ENCODE measurements around the gene C2CD5.
"Not testable (repeated sequence)": the region's sequence is repeated elsewhere in the genome, so short reads cannot be mapped to it uniquely, and the experiment has no call there.

C2CD5 gene

GRCh38 chr12:22535038-22535437, 9.3 kb downstream of the C2CD5 start:
- DNase-seq, result no peak

DNA sequence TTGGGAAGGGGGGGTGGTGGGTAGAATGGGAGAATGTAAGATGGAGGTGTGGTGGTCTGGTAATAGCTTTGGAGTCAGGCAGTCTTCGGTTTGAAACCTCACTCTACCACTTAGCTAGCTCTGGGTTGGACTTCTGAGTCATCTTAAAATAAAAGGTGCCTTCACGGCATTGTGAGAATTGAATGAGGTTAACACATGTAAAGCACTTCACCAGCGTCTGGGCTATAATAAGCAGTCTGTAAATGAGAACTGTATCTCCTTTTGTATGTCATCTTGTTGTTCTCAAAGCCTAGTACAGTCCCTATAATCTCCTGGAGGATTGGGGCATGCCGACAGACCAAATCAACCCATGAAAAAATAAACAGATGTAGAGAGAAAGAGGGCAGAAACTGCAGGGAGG, 11.2 kb downstream of the C2CD5 start:
- no peak for DNase-seq

DNA sequence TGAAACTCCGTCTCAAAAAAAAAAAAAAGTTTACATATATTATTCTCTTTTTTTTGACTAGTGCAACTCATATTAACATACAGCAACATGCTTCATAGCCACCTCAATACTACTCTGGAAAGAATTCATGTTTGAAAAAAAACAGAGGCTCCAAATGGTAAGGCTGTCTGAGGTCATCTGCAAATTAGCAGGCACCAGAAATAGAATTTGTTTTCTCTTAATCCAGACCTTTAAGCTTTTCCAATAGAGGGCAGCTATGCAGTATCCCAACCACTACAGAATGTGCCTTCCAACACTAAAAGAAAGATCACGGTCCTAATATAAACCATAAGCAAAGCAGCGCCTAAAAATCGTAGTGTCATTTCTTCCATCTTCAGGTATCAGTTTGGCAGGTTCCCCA, 12.0 kb downstream of the C2CD5 start:
- no peak for DNase-seq

DNA sequence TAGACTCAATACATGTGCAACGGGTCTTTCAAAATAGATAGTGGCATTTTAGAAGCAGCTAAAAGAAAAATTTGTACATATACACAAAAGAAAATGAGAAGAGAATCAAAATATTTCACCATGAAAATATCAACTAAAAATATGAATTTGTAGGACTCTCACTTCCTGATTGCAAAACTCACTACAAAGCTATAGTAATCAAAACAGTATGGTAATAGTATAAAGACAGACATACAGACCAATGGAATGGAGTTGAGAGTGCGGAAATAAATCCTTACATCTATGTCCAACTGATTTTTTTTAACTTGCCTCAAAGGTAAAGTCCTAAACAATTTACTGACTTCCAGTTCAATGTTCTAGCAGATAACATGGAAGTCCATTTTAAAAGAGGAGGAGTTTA, 13.1 kb downstream of the C2CD5 start:
- no peak for DNase-seq

DNA sequence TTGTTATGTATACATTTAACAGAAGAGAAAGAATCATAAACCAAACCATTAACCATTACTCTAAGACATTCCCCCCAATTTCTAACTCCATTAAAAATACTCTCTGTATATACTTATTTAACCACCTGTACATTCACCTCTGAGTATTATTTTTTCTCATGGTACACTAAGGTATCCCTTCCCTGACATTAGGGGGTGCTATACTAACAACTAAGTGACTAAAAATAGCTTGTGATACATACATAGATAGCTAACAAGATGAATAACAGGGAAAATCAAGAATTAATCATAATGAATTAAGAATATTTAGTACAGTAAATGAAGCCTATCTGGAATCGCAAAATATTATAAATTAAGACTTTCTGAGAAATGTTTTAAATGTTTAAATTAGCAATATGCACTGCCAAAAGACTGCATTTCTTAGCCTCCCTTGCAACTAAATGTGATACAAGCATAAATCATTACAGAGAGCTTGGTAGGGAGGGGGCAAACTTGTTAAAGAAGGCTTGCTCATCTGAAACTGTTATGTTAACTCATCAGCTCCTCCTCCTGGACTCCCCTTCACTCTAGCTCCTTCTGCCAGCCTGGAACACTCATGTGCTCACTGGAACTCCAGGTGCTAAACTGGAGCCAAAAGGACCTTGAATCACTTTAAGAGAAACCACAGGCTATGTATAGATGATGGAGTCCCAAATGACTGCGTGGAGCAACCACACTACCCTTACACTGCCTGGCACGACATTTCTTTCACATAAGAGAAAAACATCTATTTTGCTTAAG, 14.9 kb downstream of the C2CD5 start:
- DNase-seq, result no peak

DNA sequence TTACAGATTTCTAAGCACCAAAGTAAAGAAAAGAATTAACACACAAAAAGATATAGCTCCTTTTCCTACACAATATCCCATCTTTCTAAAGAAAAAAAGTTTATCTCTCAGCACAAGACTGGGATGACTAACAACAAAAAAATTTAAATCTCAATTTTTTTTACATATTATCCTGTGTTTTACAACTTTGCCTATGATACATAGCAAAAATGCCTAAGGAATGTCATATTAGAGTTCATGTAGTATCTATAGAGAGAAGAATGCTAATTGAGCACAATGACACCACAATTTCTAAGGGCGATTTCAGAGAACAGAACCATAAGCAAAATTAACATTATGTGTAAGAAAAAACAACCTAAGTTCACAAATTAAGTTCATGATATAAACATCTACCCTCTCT, 16.3 kb downstream of the C2CD5 start:
- DNase-seq, result no peak

GRCh38 chr12:22526836-22527235, 17.5 kb downstream of the C2CD5 start:
- DNase-seq, result no peak

GRCh38 chr12:22525426-22525825, 18.9 kb downstream of the C2CD5 start:
- no peak for DNase-seq

GRCh38 chr12:22518998-22519397, 25.3 kb downstream of the C2CD5 start:
- no peak for DNase-seq

GRCh38 chr12:22518060-22518719, 26.2 kb downstream of the C2CD5 start:
- no peak for DNase-seq

GRCh38 chr12:22514875-22515274, 29.5 kb downstream of the C2CD5 start:
- no peak for DNase-seq

GRCh38 chr12:22505826-22506225, 38.5 kb downstream of the C2CD5 start:
- no peak for DNase-seq

DNA sequence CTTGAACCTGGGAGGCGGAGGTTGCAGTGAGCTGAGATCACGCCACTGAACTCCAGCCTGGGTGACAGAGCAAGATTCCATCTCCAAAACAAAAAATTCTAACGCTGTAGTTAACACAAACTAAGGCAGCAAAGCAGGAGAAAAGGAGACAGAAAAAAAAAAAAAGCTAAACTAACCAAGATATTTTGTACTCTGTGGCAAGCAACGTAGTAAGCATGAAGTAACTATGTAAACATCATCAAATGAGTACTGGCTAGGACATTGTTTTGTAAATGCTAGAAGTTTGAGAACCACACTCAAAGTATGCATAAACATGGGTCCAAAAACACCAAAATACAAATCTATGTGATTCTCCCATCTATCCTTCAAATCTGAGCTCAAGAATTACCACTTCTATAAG, 44.2 kb downstream of the C2CD5 start:
- DNase-seq, result no peak

DNA sequence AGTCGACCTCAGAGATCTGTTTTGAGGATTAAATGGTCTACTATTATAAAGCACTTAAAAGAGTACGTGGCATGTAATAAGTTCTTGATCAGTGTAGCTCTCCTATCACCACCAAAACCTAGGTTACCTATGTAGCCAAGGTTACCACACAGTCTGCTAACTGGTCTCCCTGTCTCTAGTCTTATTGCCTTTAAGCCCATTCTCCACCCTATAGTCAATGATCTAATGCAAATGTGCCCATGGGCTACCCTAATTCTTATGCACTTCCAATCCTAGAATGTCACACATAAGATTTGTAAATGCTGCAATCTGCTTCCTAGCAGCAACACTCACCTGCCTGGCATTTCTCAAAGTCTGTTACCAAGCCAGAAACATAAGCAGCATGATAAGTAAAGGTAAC, 44.9 kb downstream of the C2CD5 start:
- no peak for DNase-seq

DNA sequence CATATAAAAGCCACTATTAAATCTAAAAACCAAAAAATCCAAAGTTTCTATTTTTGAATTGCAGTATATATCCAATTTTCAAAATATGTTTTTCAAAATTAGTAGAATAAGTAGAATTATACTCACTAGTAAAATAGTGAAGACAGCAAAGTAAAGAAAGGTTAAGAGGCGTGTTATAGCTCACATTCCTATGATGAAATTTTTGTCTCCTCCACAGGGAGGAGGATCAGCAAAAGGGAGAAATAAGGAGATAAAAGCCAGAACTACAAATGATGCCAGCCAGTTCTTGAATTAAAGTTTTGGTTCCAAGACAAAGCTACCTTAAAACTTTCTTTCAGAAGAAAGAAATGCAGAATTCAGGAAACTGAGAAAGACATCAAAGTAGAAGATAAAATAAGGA, 50.0 kb downstream of the C2CD5 start:
- no peak for DNase-seq

- DNase-seq, result no peak
Observed at GRCh38 chr12:22491034-22491433, 53.3 kb downstream of the C2CD5 start.

GRCh38 chr12:22488478-22488877, 55.9 kb downstream of the C2CD5 start:
- DNase-seq, result no peak

GRCh38 chr12:22487683-22488082, 56.7 kb downstream of the C2CD5 start:
- DNase-seq, result not testable (repeated sequence)

DNA sequence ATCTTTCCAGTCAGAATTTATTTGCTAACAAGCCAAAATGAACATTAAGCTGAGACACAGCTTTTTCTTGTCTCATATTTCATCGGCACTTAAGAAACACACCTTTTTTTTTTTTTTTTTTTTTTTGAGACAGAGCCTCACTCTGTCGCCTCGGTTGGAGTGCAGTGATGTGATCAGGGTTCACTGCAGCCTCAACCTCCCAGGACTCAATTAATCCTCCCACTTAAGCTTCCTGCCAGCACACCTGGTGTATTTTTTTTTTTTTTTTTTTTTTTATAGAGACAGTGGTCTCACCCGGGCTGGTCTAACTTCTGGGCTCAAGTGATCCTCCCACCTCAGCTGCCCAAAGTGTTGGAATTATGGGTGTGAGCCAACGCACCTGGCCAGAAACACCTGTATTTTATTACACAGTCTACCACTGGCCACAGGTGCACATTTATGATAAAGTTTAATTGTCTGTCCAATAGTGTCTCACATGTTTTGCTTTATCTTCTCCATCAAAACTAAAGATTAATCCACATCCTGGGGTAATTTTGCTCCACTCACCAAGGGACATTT, 62.7 kb downstream of the C2CD5 start:
- no peak for DNase-seq

DNA sequence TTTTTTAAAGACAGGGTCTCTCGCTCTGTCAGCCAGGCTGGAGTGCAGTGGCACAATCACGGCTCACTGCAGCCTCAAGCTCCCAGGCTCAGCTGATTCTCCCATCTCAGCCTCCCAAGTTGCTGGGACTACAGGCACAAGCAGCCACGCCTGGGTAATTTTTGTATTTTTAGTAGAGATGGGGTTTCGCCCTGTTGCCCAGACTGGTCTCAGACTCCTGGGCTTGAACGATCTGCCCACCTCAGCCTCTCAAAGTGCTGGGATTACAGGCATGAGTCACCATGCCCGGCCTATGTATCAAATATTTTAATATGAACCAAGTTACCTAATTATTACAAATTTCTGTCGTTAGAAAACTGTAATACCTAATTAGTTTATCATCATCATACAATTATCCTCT, 63.5 kb downstream of the C2CD5 start:
- not testable (repeated sequence) for DNase-seq

DNA sequence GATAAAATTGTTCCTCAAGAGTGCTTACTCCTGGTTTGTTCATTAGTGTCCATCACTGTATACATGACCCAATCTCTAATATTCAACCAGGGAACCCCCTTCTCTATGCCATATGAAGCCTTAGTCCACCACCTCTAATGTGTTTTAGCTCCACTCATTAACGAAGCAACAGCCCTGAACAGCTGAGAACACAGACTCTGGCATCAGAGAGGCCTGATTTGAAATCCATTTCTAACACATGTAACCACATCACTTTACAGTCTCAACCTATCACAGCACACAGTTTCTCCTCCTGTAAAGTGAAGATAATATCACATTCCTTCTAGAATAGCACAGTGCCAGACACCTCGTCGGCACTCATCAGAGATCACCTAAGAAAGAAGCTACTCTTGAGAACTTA, 64.3 kb downstream of the C2CD5 start:
- DNase-seq, result no peak

DNA sequence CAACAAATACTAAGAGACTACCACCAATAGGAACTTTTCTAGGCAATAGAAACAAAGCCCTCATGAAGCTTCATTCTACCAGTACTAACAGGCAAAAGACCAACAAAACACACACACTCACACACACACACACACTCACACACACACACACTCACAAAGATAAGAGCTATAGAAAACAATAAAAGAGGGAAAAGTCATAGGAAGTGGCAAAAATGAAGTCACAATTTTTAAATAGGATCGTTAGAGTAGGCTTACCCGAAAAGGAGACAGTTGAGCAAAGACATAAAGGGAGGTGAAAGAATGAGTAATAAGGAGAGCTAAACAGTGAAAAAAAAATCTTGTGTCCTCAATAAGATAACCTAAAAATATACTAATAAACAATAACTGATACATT, 66.5 kb downstream of the C2CD5 start:
- DNase-seq, result no peak

DNA sequence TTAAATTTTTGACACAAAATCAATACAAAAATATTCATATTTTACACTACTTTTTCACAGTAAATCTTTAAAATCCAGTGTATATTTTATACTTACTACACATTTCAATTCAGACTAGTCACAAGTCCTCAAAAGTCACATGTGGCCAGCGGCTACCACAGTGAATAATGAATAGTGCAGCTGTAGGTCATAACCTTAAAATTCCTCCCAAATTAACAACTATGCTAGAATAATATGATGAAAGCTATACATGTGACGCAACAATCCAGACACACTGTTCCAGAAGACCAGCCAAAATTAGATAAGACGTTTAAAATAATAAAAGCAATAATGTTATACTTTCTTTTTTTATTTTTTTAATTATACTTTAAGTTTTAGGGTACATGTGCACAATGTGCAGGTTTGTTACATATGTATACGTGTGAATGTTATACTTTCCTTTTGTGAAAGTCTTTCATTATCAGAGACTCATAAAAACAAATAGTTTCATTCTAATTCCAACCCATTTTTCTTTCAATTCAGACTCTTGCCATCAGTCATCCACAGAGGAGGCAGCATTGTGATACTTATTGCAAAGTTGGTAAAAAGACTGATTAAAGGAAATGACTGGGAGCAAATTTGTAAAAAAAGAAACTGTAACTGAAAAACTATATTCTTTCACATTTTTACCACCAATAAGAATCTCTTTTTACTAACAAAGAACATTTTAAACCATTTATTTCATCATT, 67.0 kb downstream of the C2CD5 start:
- no peak for DNase-seq

DNA sequence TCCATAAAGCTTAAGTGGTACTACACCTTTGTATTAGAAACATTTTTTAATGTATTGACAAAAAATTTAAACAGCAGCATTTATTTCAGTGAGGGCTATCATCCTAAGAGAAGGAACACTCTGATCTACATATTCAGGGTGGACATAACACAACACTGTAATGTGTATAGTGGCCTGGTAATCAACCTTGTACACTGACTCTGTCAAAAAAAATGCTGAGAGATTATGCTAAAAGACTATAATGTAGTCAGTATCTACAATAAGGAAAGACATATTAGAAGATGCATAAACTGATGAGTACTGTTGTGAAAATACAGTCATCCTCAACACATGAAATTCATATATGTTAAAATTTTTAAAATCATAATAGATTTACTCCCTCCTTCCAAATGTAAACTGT, 68.2 kb downstream of the C2CD5 start:
- no peak for DNase-seq
